ENCODE data around the gene UBQLNL. TPM values are rescaled to one million over a fixed set of nuclear protein-coding genes. Genes with fewer than 3 reads are reported as not detected.

UBQLNL gene
- total and polyA plus RNA-seq, 8 donors: 0.12 to 0.92 (median 0.55) TPM; not detected in 4

GRCh38 chr11:5476186-5476819 is 40.2 kb downstream of the UBQLNL start:
- 38 to 42% (median 41%) methylated on average over 2 of the region's 2 CpGs for WGBS, 5 donors
- Histone ChIP-seq H3K36me3 (no peaks in the 10 kb centered on the region), H3K27me3 (no peaks in the 10 kb centered on the region), H3K4me1 (no peaks in the 10 kb centered on the region), H3K27ac (no peak overlapping the region), H3K9me3 (no peaks in the 10 kb centered on the region), H3K4me3 (no peak overlapping the region)
- intact Hi-C loops (cut with DNase I; ENCODE audit: low total_unique reads): no loop called here
- peak; percentile 36 to 61 for DNase-seq
- peak in 5 of 7 experiments; percentile 47 to 68 (median 56) for TF ChIP-seq CTCF (IDR thresholded peaks at IDR 0.05)
- TF ChIP-seq EP300 (IDR thresholded peaks at IDR 0.05): no peak

GRCh38 chr11:5473921-5474320 is 42.6 kb downstream of the UBQLNL start:
- no peak overlapping the region for H3K27ac ChIP-seq
- intact Hi-C loops (cut with DNase I; ENCODE audit: low total_unique reads): loop anchor here (5.0 kb wide), 1 partner anchor 333 kb away; the partner anchor contains the start of gene OR52N2
- H3K27me3 ChIP-seq: no peaks in the 10 kb centered on the region
- TF ChIP-seq POLR2AphosphoS5 (IDR thresholded peaks at IDR 0.05) (no peak), POLR2A (IDR thresholded peaks at IDR 0.05) (no peak), CTCF (IDR thresholded peaks at IDR 0.05) (no peak), EP300 (IDR thresholded peaks at IDR 0.05) (no peak)
- DNase-seq: no peak
- H3K9me3 ChIP-seq: no peaks in the 10 kb centered on the region
- no peaks in the 10 kb centered on the region for H3K4me1 ChIP-seq
- no peak overlapping the region for H3K4me3 ChIP-seq
- no peaks in the 10 kb centered on the region for H3K36me3 ChIP-seq

GRCh38 chr11:5467527-5467926 is 49.0 kb downstream of the UBQLNL start:
- no peaks in the 10 kb centered on the region for H3K9me3 ChIP-seq
- H3K27me3 ChIP-seq: no peaks in the 10 kb centered on the region
- no peaks in the 10 kb centered on the region for H3K36me3 ChIP-seq
- TF ChIP-seq CTCF (IDR thresholded peaks at IDR 0.05) (no peak), POLR2AphosphoS5 (IDR thresholded peaks at IDR 0.05) (no peak), POLR2A (IDR thresholded peaks at IDR 0.05) (no peak), EP300 (IDR thresholded peaks at IDR 0.05) (no peak)
- no peak overlapping the region for H3K27ac ChIP-seq
- intact Hi-C loops (cut with DNase I; ENCODE audit: low total_unique reads): no loop called here
- DNase-seq: no peak
- 21 to 34% (median 27%) methylated on average over 2 of the region's 2 CpGs for WGBS, 5 donors
- no peak overlapping the region for H3K4me3 ChIP-seq
- H3K4me1 ChIP-seq: no peaks in the 10 kb centered on the region

Other genes starting within 250 kb of the UBQLNL start
- 1 to 10 TPM in 1 of 5 donors, not detected in 4; 1.3 TPM for gene HBE1, start 246.8 kb downstream of the UBQLNL start, total RNA-seq
- not detected for gene HBE1, start 246.8 kb downstream of the UBQLNL start, polyA plus RNA-seq
- gene OR51B4, start 214.8 kb downstream of the UBQLNL start, total RNA-seq: not detected
- gene OR51B4, start 214.8 kb downstream of the UBQLNL start, polyA plus RNA-seq: not detected
- gene OR51B2, start 192.4 kb downstream of the UBQLNL start, total RNA-seq: under 1 TPM in 1 of 5 donors, not detected in 4; 0.92 TPM
- gene OR51B2, start 192.4 kb downstream of the UBQLNL start, polyA plus RNA-seq: not detected
- gene OR51B5, start 173.2 kb downstream of the UBQLNL start, total RNA-seq: 1 to 10 TPM in 1 of 5 donors, under 1 TPM in 1, not detected in 3; 0.92 to 1.2 TPM
- not detected for gene OR51B5, start 173.2 kb downstream of the UBQLNL start, polyA plus RNA-seq
- gene OR51B6, start 165.2 kb downstream of the UBQLNL start, total RNA-seq: not detected
- gene OR51B6, start 165.2 kb downstream of the UBQLNL start, polyA plus RNA-seq: not detected
- not detected for gene OR51M1, start 132.9 kb downstream of the UBQLNL start, total RNA-seq
- not detected for gene OR51M1, start 132.9 kb downstream of the UBQLNL start, polyA plus RNA-seq
- gene OR51Q1, start 94.6 kb downstream of the UBQLNL start, total RNA-seq: not detected
- gene OR51Q1, start 94.6 kb downstream of the UBQLNL start, polyA plus RNA-seq: not detected
- gene OR51I1, start 75.2 kb downstream of the UBQLNL start, total RNA-seq: not detected
- gene OR51I1, start 75.2 kb downstream of the UBQLNL start, polyA plus RNA-seq: not detected
- gene OR51I2, start 67.4 kb downstream of the UBQLNL start, total RNA-seq: not detected
- gene OR51I2, start 67.4 kb downstream of the UBQLNL start, polyA plus RNA-seq: not detected
- not detected for gene OR52D1, start 28.0 kb downstream of the UBQLNL start, total RNA-seq
- not detected for gene OR52D1, start 28.0 kb downstream of the UBQLNL start, polyA plus RNA-seq
- 1 to 10 TPM in 1 of 5 donors, not detected in 4; 1.1 TPM for gene UBQLN3, start 6.7 kb downstream of the UBQLNL start, total RNA-seq
- gene UBQLN3, start 6.7 kb downstream of the UBQLNL start, polyA plus RNA-seq: not detected
- gene OR52H1, start 31.8 kb upstream of the UBQLNL start, total RNA-seq: 10 to 100 TPM in 1 of 5 donors, 1 to 10 TPM in 1, under 1 TPM in 1, not detected in 2; 0.58 to 21.0 (median 1.3) TPM
- gene OR52H1, start 31.8 kb upstream of the UBQLNL start, polyA plus RNA-seq: not detected
- not detected for gene OR52B6, start 64.2 kb upstream of the UBQLNL start, total RNA-seq
- gene OR52B6, start 64.2 kb upstream of the UBQLNL start, polyA plus RNA-seq: not detected
- 10 to 100 TPM in 1 of 5 donors, 1 to 10 TPM in 1, under 1 TPM in 1, not detected in 2; 0.87 to 10.3 (median 2.6) TPM for gene TRIM6, start 79.9 kb upstream of the UBQLNL start, total RNA-seq
- gene TRIM6, start 79.9 kb upstream of the UBQLNL start, polyA plus RNA-seq: 1 to 10 TPM; 1.1 to 2.3 (median 1.2) TPM
- gene TRIM34, start 108.3 kb upstream of the UBQLNL start, total RNA-seq: 10 to 100 TPM in 1 of 5 donors, 1 to 10 TPM in 2, under 1 TPM in 1, not detected in 1; 0.29 to 11.4 (median 2.6) TPM
- gene TRIM34, start 108.3 kb upstream of the UBQLNL start, polyA plus RNA-seq: 1 to 10 TPM; 2.9 to 8.7 (median 3.7) TPM
- gene TRIM5, start 168.4 kb upstream of the UBQLNL start, total RNA-seq: 10 to 100 TPM in 4 of 5 donors, not detected in 1; 12.6 to 81.4 (median 28.0) TPM
- gene TRIM5, start 168.4 kb upstream of the UBQLNL start, polyA plus RNA-seq: 1 to 10 TPM; 4.2 to 9.5 (median 9.0) TPM
- 100 to 1,000 TPM in 1 of 5 donors, 10 to 100 TPM in 4; 34.8 to 131 (median 39.1) TPM for gene TRIM22, start 173.1 kb upstream of the UBQLNL start, total RNA-seq
- gene TRIM22, start 173.1 kb upstream of the UBQLNL start, polyA plus RNA-seq: 10 to 100 TPM; 12.4 to 39.4 (median 14.4) TPM
- under 1 TPM in 1 of 5 donors, not detected in 4; 0.18 TPM for gene OR56B1, start 219.7 kb upstream of the UBQLNL start, total RNA-seq
- gene OR56B1, start 219.7 kb upstream of the UBQLNL start, polyA plus RNA-seq: not detected
- gene OR52N4, start 237.5 kb upstream of the UBQLNL start, total RNA-seq: not detected
- under 1 TPM in 1 of 3 donors, not detected in 2; 0.10 TPM for gene OR52N4, start 237.5 kb upstream of the UBQLNL start, polyA plus RNA-seq